ENCODE data around the gene UBE3C. TPM values are rescaled to one million over a fixed set of nuclear protein-coding genes. Genes with fewer than 3 reads are reported as not detected.
"Not testable (repeated sequence)": the region's sequence is repeated elsewhere in the genome, so short reads cannot be mapped to it uniquely, and the experiment has no call there.

UBE3C gene
- total RNA-seq = 71.3 and 88.3 TPM in 2 replicates

DNA sequence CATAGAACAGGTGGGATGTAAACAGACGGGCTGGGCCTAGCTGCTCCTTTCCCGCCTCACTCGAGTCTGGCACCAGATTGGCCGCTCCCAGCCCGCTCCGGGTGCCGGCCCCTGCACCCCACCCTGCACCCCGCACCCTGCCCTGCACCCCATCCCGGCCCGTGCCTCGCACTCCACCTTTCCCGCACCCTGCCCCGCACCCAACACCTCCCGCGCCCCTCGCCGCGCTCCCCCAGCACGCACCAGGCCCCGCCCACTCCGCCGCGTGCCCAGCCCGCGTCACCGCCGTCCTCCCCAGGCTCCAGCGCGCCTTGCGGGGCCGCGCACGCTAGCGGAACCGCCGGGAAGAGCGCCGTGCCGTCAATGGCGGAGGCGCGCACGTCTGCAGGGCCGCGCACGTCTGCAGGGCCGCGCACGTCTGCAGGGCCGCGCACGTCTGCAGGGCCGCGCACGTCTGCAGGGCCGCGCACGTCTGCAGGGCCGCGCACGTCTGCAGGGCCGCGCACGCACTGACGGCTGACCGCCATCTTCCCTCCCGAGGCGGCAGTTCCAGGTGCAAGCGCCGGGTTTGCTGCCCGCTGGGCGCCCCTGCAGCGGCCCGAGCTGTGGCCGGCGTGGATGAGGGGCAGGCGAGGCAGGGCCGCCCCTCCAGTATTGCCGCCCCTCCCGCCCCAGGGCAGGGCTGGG, at the start of gene UBE3C:
Gene UBE3C, plus strand, starts transcription at position 503 of the 687 bp plus-strand sequence. CDS start 347 bp downstream, outside the sequence.
- DNase-seq (ENCODE audit: low read depth in 2 of 2) = peak; percentile 94 to 97

DNA sequence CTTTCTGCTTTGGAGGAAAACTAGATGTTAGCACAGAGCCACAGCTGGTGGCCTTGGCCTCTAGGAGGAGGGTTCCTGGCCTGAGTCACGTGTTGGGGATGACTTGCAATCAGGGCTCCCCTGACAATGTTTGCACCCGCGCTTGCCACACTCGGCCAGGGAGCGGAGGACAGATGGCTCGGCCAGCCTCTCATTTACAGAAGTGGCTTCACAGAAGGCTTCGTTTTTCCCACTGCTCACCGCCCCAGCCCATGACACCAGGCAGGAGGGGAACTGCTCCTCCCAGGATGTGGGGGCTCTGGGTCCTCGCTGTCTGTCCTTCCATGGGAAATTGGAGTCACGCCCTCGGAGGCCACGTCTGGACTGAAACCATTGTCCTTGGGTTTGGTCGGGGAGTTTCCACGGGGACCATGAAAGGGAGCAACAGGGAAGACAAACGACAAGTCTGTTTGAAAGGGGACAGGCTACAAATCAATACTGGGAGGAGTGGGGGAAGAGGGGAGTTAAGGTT, 49.6 kb upstream of the UBE3C start:
- no peak for DNase-seq (ENCODE audit: low read depth in 2 of 2)

DNA sequence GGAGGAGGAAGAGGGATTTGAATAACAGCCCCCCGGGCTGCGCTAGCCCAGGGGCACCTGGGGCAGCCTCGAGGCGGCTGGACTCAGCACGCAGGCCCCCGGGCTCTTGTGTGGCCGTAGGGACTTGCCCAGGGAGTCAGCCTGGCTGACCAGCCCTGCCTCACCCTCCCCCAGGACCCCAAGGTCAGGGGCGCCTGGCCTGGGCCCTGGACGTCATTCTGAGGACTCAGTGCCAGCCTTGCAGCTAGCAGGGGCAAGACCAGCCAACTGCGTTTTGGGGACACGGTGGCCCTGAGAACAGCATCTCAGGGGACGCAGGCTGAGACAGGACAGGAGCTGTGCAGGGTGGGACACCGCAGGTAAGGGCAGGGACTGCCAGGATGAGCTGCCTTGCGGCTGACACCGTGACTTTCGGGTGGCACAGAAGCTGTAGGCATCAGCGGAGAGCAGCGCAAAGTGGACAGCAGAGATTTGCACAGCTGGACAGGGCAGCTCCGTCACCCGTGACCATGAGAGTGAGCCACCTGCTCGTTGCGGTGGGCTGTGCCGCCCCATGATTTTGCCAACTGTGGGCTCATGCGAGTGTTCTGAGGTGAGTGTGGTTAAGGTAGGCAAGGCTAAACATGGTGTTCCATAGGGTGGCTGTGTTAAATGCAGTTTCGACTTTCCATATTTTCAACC, 48.1 kb upstream of the UBE3C start:
- no peak for DNase-seq (ENCODE audit: low read depth in 2 of 2)

DNA sequence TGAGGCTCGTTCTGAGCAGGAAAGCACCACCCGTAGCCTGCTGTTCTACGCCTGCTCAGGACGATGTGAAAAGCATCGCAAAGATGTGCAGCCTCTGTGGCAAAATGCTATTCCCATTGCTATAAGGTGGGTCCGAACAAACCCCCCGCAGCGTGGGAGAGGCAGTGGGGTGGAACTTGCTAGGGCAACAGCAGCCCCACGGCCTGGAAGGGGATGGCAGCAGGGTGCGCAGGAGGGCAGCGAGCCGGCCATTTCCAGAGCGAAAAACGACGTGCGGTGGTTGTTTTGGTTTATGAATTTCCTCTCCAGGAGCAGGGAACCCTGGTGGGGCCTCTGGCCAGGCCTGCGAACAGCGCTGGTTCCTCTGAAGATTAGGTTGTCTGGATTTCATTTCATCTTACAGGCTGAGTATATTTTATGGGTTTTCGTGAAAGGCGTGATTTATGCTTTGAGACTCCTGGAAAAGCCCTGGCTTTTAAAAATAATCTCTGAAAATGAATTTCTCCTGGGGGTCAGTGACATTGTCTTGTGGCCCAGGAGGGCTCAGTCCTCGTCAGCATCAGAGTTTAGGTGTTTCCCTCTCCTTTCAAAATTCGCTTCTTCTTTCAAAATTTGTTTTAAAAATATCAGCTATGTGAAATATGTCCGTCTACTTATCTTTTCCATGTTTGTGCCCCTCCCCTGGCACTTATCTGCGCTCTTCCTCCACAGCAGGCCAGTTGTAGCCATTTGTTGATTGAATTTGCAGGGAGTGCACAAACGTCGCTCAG, 42.3 kb upstream of the UBE3C start:
- DNase-seq (ENCODE audit: low read depth in 2 of 2) = no peak

DNA sequence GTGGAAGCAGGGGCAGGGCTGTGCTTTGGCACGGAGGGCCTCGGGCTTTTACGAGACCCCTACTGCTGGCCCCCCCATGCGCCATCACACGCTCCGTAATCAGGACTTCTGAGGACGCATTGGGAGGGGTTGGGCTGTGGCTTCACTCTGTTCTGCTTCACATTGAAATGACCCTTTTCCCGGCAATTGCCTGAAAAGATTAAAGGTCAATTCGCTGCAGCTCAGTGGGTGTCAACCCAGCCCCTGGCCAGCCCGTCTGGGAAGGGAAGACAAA, 41.7 kb upstream of the UBE3C start:
- no peak for DNase-seq (ENCODE audit: low read depth in 2 of 2)

DNA sequence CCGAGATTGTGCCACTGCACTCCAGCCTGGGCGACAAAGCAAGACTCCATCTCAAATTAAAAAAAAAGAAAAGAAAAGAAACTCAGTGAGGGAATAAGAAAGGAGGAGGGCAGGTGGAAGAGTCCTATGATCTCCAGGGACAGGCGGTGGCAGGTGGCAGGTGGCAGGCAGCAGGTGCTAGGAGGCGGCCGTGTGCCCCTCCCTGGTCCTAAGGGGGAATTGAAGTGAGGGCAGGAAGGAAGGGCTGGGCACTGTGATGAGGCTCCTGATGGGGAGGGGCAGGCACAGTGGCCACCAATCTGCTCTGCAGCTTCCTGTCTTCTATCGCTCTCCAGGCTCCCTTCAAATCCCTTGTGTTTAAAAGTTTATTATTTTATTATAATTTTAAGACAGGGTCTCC, 41.2 kb upstream of the UBE3C start:
- no peak for DNase-seq (ENCODE audit: low read depth in 2 of 2)

DNA sequence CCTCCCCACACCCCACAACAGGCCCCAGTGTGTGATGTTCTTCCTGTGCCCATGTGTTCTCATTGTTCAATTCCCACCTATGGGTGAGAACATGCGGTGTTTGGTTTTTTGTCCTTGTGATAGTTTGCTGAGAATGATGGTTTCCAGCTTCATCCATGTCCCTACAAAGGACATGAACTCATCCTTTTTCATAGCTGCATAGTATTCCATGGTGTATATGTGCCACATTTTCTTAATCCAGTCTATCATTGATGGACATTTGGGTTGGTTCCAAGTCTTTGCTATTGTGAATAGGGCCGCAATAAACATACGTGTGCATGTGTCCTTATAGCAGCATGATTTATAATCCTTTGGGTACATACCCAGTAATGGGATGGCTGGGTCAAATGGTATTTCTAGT, 38.7 kb upstream of the UBE3C start:
- not testable (repeated sequence) for DNase-seq (ENCODE audit: low read depth in 2 of 2)

DNA sequence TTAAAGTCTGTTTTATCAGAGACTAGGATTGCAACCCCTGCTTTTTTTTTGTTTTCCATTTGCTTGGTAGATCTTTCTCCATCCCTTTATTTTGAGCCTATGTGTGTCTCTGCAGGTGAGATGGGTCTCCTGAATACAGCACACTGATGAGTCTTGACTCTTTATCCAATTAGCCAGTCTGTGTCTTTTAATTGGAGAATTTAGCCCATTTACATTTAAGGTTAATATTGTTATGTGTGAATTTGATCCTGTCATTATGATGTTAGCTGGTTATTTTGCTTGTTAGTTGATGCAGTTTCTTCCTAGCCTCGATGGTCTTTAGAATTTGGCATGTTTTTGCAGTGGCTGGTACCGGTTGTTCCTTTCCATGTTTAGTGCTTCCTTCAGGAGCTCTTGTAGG, 35.1 kb upstream of the UBE3C start:
- not testable (repeated sequence) for DNase-seq (ENCODE audit: low read depth in 2 of 2)

DNA sequence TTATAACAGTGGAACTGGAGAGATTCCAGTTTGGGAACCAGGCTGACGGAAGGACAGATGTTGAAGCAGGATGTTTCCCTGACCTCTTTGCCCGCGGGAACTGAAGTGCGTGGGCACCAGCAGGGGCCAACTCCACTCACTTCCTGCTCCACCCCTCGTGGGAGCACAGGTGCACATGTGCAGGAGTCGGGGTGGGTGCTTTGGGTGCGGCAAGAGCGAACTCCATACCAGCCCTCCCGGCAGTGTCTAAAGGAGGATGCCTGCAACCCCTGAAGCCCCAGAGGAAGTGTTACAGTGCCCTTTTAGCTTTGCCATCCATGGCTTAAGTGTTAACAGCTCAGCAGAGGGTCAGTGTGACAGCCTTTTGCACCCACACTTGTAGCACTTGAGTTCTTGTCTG, 27.4 kb upstream of the UBE3C start:
- peak in 1 of 2 donors; percentile 6 for DNase-seq (ENCODE audit: low read depth in 2 of 2)

DNA sequence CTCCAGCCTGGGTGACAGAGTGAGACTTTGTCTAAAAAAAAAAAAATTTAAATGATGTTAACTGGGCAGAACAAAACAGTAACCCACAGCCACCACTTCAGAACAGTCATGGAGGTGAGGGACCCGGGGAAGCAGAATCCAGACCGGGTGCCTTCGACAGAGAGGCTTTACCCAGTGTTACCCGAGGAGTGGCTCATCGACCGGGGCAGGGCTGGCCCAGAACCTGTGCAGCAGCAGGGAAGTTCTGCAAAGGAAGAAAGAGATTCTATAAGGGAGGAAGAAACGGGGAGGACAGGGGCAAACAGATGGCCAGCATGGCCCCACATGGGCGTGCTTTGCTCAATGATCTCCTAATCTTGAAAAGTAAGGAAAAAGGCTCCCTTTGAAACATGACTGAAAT, 26.0 kb upstream of the UBE3C start:
- DNase-seq (ENCODE audit: low read depth in 2 of 2) = no peak

DNA sequence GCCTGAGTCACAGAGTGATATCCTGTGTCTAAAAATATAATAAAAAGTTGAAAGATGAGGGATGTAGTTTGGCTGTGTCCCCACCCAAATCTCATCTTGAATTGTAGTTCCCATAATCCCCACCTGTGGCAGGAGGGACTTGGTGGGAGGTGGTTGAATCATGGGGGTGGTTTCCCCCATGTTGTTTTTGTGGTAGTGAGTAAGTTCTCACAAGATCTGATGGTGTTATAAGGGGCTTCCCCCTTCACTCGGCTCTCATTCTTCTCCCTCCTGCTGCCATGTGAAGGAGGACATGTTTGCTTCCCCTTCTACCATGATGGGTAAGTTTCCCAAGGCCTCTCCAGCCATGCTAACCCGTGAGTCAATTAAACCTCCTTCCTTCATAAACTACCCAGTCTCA, 25.1 kb upstream of the UBE3C start:
- DNase-seq (ENCODE audit: low read depth in 2 of 2) = no peak

DNA sequence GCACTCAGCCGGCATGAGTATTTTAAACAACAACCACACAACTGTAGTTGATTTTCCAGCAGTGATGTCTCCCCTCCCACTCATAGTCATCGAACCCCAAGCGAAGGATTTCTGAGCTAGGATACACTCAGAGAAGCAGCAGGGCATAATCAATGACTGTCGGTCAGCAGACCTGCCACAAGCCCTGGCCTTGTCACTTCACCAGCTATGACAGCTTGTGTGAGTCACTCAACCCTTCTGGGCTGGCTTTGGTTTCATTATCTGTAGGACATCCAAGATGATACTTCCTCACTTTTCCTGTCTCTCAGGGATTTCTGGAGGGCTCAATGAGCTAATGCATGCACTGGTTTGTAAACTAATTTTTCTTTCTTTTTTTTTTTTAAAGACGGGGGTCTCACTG, 22.0 kb upstream of the UBE3C start:
- no peak for DNase-seq (ENCODE audit: low read depth in 2 of 2)

DNA sequence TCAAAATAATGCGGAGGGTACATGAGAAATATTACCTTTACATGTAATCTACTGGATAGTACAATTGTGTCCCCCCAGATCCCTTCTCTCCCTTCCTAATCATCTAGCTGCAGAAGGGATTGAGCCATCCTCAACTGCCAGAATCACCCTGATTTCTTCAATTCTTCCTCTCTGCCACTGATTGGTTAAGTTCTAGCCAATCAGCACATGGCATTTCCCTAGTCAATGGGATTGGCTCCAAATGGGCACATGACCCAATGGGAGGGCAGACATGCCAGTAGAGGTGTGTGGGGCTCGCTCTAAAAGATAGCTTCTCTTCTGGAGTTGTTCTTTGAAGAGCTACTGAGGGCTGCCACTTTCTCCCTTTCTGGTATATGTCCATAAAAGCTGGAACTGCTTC, 20.9 kb upstream of the UBE3C start:
- DNase-seq (ENCODE audit: low read depth in 2 of 2) = no peak

DNA sequence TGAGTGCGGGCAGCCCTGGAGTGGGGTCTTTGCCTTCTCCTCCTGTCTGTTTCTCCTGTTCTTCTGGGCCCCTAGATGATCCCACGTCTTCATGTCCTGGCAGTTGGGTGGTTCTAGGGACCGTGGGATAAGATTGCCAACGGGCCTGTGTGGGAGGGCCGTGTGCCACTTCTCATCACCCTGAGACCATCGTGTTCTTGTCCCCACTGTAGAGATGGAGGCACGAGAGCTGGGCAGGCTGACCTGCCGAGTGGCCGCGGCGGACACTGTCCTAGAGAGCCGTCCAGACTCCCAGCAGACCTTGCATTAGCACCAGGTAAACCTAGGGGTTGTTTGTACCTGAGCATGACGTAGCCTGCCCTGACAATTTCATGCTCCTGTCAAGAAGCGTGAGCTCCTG, 18.5 kb upstream of the UBE3C start:
- no peak for DNase-seq (ENCODE audit: low read depth in 2 of 2)

DNA sequence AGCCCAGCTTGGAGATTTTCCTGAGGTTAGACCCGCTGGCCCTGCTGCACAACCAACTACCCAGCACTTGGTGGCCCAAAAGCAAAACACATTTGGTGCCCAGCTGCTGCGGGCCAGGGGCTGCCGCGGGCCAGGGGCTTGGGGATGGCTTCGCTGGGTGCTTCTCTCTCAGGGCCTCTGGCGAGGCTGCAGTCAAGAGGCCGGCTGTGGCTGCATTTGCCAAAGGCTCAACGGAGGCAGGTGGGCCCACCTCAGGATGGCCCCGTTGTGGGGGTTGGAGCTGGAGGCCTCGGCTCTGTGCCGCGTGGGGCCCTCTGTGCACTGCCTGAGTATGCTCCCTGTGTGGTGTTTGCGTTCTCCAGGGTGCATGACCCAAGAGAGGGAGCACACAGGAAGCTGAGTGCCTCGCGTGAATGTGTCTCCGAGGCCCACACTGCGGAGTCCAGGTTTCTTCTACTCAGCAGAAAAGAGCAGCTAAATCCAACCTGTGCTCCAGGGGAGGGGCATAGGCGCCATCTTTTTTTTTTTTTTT, 17.5 kb upstream of the UBE3C start:
- no peak for DNase-seq (ENCODE audit: low read depth in 2 of 2)

DNA sequence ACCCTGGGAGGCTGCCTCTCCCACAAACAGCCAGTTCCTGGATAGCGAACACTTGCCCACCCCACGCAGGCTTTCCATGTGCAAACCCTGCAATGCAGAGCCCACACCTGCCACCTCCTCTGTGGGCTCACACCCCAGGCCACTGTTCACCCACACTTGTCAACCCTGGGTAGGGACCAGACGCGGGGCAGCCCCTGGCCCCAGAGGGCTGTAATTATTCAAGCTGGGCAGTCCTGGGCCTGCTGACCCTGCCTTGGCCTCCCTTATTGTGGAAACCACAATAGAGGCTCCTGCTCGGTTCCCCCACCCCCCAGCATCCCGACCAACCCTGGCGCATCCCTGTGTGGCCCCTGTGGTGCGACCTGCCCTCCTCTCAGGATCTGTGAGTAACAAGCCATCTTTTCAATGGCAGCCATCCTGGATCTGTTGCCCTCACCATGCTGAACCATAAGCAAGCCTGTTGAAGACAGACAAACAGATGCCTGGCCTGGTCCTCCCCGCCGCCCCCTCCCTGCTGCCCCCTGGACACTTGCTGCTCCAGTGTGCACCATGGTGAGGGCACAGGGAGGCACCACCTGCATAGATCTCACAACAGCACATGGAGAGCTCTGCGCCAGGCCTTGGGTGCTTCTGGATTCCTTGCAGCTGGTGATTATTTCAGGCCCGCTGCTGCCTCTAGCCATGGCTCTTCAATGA, 15.8 kb upstream of the UBE3C start:
- DNase-seq (ENCODE audit: low read depth in 2 of 2) = no peak

DNA sequence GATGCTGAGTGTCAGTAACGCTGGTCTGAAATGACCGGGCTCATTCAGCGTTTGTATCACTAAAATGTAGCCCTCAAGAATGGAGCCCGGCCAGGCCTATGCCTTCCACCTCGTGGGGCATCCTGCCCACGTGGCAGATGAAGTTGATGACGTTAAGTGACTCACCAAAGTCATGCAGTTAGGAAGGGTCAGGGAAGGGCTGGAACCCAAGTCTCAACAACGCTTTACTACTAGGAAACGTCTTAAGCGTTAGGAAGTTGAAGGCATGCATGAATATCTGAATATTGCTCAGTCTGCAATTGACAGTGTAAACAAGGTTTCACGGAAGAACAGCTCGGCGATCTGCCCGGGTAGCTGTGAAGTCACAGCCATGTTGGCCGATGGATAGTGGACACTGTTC, 14.0 kb upstream of the UBE3C start:
- DNase-seq (ENCODE audit: low read depth in 2 of 2) = no peak

DNA sequence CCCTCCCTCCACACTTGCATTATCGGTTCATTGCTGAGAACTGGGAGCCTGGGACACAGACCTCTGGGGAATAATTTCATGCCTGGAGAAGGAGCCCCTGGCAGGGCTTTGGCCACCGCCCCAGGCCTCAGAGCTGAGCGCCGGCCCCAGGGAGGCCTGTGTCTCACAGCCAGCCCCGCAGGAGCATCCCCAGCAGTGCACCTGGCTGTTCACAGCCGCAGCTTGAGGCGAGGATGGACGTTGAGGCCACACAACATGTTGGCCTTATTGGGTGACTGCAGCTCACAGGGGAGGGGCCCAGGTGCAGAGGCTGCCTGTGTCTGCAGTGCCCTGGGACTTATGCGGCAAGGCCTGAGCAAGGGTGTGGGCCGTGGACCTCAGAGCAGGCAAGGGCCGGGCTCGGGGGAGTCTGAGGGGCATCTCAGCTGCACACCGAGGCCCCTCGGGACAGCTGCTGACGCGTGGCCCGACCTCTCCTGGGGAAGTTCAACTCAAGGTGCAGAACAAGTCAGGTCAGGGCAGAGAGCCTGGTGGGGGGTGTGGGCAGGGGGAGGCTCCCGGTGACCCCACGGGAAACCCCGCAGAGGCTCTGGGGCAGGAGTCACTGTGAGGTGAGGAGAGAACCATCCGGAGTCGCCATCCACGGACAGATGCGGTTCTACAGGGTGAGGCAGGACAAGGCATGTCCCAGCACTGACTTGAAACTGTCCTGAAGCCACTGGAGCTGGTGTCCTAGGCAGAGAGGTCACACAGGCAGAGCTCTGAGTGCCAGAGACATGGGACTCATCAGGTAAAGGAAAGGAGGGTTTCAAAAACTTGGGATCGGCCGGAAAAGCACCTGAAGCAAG, 13.1 kb upstream of the UBE3C start:
- DNase-seq (ENCODE audit: low read depth in 2 of 2) = no peak

DNA sequence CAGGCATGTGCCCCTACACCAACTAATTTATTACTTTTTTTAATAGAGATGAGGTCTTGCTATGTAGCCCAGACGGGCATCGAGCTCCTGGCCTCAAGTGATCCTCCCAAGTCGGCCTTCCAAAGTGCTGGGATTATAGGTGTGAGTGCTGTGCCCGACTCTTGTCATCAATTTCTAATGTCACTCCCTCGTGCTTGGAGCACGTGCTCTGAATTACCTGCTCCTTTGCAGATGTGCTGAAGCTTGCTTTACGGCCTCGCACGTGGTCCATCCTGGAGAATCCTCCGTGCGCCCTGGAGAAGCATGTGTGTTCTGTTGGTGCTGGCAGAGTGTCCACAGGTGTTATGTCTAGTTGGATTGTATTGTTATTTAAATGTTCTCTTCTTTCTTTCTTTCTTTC, 11.8 kb upstream of the UBE3C start:
- DNase-seq (ENCODE audit: low read depth in 2 of 2) = no peak

DNA sequence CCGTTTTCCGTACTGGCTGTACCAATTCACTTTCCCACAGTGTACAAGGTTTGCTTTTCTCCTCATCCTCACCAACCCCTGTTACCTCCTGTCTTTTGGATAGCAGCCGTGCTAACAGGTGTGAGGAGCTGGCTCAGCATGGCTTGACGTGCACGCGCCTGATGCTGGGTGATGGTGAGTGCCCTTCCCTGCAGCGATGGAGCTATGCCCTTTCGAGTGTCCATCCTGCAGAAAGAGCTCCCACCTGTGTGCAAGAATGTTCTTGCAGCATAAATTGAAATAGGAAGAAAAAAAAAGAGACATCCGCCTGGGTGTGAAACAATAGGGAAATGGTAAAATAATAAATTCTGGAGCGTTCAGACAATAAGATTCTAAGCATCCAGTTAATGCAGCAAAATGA, 9.5 kb upstream of the UBE3C start:
- DNase-seq (ENCODE audit: low read depth in 2 of 2) = no peak

DNA sequence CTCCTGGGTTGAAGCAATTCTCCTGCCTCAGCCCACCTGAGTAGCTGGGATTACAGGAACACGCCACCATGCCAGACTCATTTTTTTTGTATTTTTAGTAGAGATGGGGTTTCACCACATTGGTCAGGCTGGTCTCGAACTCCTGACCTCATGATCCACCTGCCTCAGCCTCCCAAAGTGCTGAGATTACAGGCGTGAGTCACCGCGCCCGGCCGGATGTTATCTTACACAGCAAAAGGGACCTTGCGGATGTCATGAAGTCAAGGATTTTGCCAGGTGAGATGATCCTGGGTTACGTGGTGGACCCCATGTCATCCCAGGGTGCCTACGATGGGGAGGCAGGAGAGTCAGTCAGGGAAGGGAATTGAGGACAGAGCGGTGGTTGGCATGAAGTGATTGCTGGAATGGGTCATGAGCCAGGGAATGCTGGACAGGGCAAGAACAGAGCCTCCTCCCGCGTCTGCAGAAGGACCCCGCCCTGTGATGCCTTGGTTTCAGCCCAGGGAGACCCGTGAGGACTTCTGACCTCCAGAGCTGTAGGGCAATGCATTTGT, 8.7 kb upstream of the UBE3C start:
- no peak for DNase-seq (ENCODE audit: low read depth in 2 of 2)

Measured in lung microvascular endothelial cell (primary cell).